Peyer's patch (tissue), 4 donors: ENCODE data around the gene JADE2.

ENCODE experiments used
- CTCF ChIP-seq, 6 experiments: fragments of 450-650 bp in 4 of 6; fragments of 200-600 bp in 2 of 6; sonication (generic) in 1 of 6; IDR thresholded peaks; one replicate each; pipeline ENCODE4 v1.5.1; 2017 to 2019; ENCODE audit warnings: antibody characterized with exemption in 6 of 6, mild to moderate bottlenecking in 3 of 6, moderate library complexity in 1 of 6
- POLR2A ChIP-seq, 2 donors: fragments of 450-650 bp; IDR thresholded peaks; one replicate each; pipeline ENCODE4 v1.5.1; 2017; ENCODE audit warnings: antibody characterized with exemption in 2 of 2, mild to moderate bottlenecking in 2 of 2, moderate library complexity in 2 of 2

GRCh38 chr5:134545070-134545868, 19.8 kb downstream of the JADE2 start:
- TF ChIP-seq CTCF (IDR thresholded peaks at IDR 0.05), result peak in 1 of 6 experiments; percentile 15
- no peak for TF ChIP-seq POLR2A (IDR thresholded peaks at IDR 0.05)
